HG02571 (cell line): Measurements from ENCODE around the gene HAS3.
"Not testable (repeated sequence)": the region's sequence is repeated elsewhere in the genome, so short reads cannot be mapped to it uniquely, and the experiment has no call there.

Source experiments
- ATAC-seq: cut with Tn5 transposase; IDR thresholded peaks from one replicate; pipeline ENCODE4 v1.9.1; 2021; ENCODE audit warnings: mild to moderate bottlenecking, moderate library complexity; ENCODE audit not compliant: unreplicated experiment

HAS3 gene

DNA sequence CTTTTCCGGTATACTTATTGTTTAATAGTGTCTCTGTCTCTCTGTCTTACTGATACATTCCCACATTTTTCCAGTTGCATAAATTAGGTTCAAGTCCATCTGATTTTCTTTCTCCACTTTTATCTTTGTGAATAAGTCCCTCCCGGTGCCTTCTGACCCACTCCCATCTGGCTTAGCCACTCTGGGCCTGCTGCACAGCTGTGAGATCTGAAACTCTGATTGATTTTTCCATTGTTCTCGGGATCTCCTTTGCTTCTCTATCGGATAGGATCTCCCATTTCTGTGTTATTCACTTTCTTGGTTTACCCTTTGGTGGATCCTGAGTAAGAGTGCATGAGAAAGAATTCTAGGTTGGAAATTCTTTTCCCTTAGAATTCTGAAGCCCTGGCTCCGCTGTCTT, 35.6 kb downstream of the HAS3 start:
- ATAC-seq, result no peak

DNA sequence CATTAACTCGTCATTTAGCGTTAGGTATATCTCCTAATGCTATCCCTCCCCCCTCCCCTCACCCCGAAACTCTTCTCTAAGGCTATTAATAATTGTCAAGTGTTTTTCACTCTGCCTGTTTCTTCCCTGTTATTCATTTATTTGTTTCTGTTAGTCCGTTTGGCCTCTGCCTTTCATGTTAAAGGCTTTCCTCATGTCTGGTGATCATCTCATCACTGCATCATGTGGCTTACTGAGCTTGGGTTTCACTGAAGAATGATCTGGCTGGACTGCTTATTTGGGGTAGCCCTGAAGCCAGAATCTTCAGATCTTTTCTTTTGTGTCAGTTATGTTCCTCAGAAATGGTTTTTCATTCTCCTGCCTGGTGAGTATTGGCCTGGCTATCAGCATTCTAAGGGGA, 36.5 kb downstream of the HAS3 start:
- ATAC-seq, result no peak

DNA sequence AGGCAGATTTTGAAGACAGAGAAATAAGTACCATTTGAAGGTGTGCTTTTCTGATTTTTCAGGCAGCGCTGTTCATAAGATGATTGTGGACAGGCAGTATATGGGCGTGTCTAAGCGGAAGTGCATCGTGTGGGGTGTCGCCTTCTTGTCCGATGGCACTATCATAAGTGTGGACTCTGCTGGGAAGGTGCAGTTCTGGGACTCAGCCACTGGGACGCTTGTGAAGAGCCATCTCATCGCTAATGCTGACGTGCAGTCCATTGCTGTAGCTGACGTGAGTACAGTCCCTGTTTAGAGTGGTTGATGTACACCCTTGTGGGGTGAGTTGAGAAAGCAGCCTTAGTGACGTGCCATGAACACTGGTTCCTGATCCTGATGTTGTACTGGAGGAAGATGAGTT, 37.7 kb downstream of the HAS3 start:
- no peak for ATAC-seq

DNA sequence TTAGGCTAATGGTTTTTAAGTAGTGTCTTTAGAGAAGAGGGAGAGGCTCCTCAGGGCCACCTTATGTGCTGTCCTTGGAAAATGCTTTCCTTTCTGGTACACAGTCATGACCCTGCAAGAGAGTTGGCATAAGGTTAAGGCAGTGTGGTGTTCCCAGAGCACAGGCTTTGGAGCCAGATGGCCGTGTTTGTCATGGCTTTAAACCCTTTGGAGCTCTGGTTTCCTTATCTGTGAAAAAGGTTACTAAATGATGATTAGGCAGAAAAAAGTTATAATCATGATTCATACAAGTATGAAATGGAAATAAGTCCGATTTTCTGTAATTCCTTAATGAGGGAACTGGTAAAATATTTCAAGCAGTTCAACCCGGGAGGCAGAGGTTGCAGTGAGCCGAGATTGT, 40.2 kb downstream of the HAS3 start:
- ATAC-seq, result no peak

DNA sequence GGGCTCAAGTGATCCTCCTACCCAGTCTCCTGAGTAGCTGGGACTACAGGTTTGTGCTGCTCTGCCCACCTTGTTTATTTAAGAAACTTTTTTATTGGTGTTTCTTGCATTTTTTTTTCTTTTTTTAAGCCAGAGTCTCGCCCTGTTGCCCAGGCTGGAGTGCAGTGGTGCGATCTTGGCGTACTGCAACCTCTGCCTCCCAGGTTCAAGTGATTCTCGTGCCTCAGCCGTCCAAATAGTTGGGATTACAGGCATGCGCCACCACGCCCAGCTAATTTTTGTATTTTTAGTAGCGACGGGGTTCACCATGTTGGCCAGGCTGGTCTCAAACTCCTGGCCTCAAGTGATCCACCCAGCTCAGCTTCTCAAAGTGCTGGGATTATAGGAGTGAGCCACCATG, 44.2 kb downstream of the HAS3 start:
- not testable (repeated sequence) for ATAC-seq

DNA sequence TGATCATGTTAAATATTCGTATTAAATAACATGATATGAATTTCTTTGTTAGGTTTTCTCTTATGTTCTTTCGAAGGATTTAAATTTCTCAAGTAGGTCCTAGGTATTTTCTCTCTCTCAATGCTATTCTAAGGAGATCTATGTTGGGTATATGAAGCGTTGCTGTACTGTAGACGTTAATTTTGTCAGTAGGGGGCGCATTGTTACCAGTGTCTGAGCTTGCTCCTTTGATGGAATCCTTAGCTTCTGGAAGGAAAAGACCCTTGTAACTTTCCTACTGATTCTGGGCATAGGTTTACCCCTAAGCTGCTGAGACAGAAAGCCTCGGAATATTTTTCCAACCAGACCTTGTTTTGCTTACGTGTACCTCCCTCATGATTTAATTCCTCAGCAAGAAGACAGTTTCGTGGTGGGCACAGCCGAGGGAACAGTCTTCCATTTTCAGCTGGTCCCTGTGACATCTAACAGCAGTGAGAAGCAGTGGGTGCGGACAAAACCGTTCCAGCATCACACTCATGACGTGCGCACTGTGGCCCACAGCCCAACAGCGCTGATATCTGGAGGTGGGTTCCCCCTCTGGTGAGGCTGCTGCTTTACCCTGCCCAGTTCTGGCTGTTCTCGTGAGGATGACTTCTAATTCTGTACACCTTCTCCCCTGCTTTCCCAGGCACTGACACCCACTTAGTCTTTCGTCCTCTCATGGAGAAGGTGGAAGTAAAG, 44.9 kb downstream of the HAS3 start:
- no peak for ATAC-seq

DNA sequence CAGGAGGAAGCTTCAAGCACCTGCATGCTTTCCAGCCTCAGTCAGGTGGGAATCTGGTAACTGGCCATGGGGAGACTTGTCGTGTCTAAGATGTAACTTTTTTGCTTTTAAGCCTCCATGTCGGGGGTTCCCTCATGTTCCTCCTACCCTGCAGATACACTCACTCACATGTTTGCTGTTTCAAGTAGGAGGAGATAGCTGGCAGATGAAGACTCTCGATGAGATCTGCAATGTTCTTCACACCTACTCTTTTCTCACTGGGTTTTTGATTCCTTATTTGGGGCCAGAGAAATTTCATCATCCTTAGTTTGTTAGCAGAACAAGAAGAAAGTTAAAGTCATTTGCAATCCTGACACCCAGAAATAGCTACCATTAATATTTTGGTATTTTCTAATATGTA, 51.7 kb downstream of the HAS3 start:
- ATAC-seq, result no peak

DNA sequence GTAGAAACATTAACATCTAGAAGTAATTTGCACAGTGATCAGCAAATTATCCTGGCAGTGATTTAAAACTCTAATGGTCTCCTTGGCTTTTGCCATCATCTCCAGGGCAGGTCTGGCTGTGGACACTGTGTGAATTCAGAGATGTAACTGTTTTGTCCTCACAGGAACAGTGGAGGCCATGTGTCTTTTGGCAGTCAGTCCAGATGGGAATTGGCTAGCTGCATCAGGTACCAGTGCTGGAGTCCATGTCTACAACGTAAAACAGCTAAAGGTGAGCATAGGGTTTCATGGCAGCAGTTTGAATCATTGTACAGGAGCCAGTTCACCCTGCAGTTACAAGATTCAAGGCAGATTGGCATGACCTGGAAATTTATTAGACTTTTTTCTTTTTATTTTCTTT, 54.7 kb downstream of the HAS3 start:
- ATAC-seq, result no peak

DNA sequence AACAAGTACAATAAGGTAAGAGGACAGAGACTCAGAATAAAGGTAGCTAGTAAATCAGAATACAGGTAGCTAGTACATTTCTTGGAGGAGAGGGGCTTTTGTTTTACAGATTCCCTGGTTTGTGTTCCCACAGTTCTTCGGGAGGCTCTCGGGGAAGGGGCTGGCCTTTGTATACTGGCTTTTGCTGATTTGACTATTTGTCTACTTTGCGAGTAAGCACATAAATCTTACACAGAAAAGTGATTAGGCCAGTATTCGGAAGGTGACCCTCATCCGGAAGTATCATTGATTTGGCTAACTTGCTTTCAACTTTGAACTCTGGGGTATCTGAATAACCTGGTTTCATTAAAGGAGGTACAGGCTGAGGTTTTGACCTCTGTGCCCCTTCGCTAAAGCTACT, 60.1 kb downstream of the HAS3 start:
- no peak for ATAC-seq

DNA sequence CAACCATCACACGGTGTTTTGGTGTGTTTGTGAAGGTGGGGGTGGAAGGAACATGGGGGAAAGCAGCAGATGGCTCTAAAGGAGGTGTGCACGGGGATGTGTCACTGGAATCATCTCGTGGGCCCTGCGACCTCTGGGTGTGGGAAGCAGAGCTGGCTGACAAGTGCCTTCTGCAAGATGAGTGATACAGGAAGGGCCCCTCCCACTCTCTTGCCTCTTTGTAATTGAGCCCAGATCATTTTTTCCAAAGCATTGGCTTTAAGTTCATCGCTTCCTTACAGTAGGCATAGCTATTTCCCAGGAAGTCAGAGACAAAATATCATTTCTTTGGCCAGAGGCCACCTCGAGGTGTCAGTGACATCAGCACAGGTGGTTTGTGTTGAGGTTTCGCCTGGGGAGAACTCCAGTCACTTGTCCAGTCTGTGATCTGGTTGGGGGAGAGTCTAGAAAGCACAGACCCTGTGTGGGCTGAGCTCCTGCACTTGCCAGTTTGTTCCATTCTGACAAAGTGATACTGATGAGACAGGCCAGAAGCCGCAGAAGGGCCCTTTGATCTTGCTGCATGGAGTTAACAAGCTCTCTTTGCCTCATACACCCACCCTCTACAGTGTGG, 60.9 kb downstream of the HAS3 start:
- no peak for ATAC-seq

DNA sequence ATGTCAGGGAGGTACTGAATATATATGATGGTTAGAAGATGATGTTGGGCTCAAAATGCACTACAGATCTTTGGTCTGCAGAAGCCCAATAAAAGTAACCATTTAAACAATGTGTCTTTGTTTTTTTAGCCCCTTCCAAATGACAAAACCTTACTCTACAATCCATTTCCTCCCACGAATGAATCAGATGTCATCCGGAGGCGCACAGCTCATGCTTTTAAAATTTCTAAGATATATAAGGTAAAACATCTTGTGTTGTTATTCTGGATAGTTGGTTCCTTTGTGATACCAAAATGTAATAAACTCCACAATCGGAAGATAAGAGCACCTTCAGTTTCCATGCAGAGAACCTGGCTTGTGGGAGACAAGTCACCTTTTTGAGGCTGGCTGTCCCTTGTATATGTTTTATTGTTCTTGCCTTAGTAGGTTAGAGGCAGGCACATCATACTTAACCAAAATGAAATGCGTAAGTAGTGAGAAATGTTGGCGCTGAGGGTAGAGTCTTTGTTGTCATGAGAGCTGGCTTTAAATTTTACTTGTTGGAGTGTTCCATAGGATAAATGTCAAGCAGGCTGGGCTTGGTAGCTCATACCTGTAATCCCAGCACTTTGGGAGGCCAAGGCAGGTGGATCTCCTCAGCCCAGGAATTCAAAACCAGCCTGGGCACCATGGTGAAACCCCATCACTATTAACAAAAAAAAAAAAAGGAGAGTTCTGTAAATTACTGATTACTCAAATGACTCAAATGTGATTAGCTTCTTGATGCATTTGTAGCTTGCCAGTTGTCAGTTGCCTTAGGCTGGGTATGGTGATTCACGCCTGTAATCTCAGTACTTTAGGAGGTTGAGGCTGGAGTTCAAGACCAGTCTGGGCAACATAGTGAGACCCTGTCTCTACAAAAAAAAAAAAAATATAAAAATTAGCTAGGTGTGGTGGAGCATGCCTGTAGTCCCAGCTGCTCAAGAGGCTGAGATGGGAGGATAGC, 61.8 kb downstream of the HAS3 start:
- ATAC-seq, result no peak
